HG02884 (cell line): Measurements from ENCODE around the gene NDRG4.

Experiments used
- ATAC-seq: cut with Tn5 transposase; IDR thresholded peaks from one replicate; pipeline ENCODE4 v1.9.1; 2021; ENCODE audit warnings: mild to moderate bottlenecking, moderate library complexity; ENCODE audit not compliant: unreplicated experiment

The NDRG4 gene

DNA sequence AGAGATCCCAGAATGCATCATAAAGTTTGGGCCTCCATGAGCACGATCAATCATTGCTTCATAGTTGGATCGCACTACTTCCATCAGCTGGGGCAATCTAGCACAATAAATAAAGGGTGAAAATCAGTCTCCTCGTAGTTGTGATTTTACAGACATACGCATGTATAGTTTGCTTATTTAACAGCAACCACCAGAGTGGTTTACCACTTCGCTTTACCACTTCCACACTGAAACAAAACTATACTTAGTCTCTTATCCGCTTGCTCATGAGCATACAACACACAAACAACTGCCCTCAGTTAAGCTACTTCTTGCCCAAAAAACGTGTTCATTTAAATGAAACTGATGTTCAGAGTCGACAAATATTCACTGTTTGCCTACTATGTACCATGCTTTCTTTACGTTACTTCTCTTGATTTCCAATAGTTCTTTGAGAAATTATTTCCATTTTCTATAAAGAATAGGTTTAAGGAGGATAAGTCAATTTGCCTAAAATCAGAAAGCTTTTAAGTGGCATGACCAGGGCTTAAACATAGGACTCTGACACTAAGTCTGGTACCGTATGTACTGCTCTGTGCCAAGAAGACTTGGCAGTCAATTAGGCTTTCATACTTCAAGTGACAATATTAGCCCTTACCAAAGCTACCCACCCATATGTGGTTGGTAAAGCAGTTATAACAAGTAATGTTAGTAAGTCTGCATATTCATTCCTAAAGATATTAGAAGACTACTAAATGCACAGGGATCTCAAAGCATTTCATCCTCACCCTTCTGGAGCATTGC is 37.4 kb downstream of the NDRG4 start:
- no peak for ATAC-seq

DNA sequence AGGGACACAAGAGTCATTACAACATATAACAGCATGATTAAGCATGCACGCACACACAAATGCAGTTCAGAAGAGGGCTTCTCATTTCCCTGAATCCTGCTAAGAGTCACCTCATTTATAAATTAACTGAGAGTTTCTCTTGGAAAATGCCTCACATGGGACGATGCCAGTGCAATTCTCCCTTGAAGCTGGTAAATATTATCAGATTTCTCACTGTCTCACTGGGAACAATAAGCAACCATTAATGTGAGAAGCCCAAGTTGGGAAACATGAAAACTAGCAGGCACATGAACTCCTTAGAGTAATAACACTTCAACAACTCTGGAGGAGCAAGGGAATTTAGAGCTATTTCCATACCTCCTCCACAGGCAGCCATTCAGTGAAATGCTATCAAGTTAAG is 41.8 kb downstream of the NDRG4 start:
- no peak for ATAC-seq

DNA sequence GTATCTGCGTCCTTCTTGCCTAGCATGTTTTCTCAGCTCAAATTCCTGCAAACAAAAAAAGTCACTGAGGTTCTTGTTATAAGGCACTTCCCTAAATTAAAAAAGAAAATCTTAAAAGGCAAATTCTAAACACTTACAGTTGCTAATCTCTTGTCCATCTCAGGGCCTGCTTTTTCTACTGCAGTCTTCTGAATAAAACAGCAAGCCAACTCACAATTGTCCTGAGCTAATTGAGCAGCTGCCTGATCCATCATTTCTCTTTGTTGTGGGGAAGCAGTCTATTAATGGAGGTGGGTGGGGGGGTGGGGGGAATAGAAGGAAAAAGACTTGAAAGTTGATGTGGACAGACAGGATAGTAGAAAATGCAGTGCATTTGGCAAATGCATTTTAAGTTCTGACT is 42.3 kb downstream of the NDRG4 start:
- ATAC-seq = no peak

DNA sequence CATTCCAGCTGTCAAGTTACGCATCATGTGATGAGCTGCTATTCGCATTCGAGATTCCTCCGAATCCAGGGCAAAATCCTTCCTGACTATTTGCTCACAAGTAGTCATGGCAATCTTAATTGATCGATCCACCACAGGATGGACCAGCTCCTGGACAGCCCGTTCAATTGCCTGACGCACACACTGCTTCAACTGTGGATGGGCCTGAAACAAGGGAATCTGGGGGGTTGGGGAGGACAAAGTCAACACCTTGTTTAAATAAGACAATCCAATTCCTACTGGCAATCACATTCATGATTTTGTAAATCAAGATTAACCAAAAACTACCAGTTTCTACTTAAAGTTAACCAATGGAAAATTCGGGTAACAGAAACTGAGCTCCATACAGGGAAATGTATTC is 43.7 kb downstream of the NDRG4 start:
- no peak for ATAC-seq

DNA sequence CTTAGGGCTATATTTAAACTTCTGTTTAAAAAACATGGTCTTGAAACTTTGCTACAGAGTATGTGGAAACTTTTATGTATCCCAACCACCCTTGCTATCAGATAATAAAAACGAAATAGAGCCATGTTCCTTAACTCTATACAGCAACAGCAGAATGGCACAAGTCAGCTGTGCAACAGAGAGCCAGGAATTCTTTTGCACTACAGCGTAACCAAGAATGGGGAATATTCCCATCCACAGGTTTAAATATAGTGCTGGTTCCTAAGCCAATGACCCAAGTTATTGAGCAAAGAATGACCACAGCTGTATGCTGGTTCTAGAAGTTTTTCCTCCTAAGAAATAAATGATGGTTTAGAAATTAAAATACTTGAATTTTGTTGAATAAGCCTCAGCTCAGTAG is 48.4 kb downstream of the NDRG4 start:
- ATAC-seq = no peak

DNA sequence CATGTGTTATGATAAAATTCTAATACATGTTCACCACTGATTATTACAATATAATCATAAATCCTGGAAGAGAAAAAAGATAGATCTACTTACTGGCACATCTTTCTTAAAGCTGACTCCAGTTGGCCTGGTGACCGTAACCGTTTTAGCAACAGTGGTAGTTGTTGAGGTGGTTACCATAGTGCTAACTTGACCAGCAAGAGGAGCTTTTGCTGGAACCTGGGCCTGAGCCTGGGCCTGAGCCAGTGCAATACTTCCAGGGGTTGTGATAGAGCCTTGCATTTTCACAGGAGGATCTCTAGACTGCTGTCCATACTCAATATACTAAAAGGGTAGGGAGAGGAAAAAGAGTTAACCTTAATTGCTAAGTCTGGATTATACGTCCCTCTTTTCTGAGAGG is 51.6 kb downstream of the NDRG4 start:
- ATAC-seq = no peak

DNA sequence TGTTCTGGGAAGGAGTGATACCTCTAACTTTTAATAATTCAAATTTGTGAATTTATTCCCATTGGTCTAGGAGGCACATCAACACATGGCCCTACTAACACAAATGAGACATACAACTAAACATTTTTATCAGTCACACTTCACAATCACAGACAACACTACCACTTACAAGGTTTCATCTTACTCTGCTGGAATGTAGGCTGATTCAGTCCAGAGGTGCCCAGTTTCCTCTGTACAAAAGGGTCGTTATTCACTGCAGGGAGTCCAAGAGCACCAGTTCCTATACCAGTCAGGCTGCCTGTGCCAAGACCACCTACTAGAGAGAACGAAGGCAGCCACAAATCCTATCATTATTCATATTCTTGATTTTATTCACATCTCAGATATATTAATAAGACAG is 56.7 kb downstream of the NDRG4 start:
- ATAC-seq = no peak
